Glutamatergic neuron (in vitro differentiated cells): ENCODE measurements around the gene FAM120AOS. TPM values are rescaled to one million over a fixed set of nuclear protein-coding genes. Genes with fewer than 3 reads are reported as not detected.

Experiments used
- DNase-seq: peaks from one replicate; pipeline ENCODE4 v3.0.0; 2022
- H3K27ac Mint-ChIP-seq: one replicate; pipeline ENCODE4 v1.8.0; 2020; ENCODE audit warnings: mild to moderate bottlenecking, mixed read lengths, inconsistent platforms; ENCODE audit not compliant: unreplicated experiment
- H3K27me3 Mint-ChIP-seq: one replicate; pipeline ENCODE4 v1.8.0; 2020; ENCODE audit warnings: mild to moderate bottlenecking, moderate library complexity, mixed read lengths, inconsistent platforms; ENCODE audit not compliant: unreplicated experiment
- H3K36me3 Mint-ChIP-seq: one replicate; pipeline ENCODE4 v1.8.0; 2020; ENCODE audit warnings: mild to moderate bottlenecking, mixed read lengths, inconsistent platforms; ENCODE audit not compliant: unreplicated experiment
- H3K4me1 Mint-ChIP-seq: one replicate; pipeline ENCODE4 v1.8.0; 2020; ENCODE audit warnings: mild to moderate bottlenecking, low read depth, mixed read lengths, inconsistent platforms; ENCODE audit not compliant: unreplicated experiment
- H3K4me3 Mint-ChIP-seq: one replicate; pipeline ENCODE4 v1.8.0; 2020; ENCODE audit warnings: mild to moderate bottlenecking, mixed read lengths, inconsistent platforms; ENCODE audit not compliant: unreplicated experiment
- H3K9me3 Mint-ChIP-seq: one replicate; pipeline ENCODE4 v1.8.0; 2020; ENCODE audit warnings: mild to moderate bottlenecking, moderate library complexity, mixed read lengths, inconsistent platforms; ENCODE audit not compliant: unreplicated experiment
- CTCF ChIP-seq: fragments of 200-600 bp; sonication (generic); IDR thresholded peaks from one replicate; pipeline ENCODE4 v1.5.0; 2021; ENCODE audit not compliant: partially characterized antibody, unreplicated experiment
- total RNA-seq: library from RNA; stranded (reverse); fragmentation: NEBNext Ultra II Directional; extraction: Animal tissue kit (Norgen Biotek cat#: 25700); gene quantifications from one replicate; pipeline ENCODE4 v1.2.1, GENCODE V29; 2021; ENCODE audit not compliant: unreplicated experiment

Gene FAM120AOS
- total RNA-seq, 1 donor from 2014 or later, result 24.2 TPM

DNA sequence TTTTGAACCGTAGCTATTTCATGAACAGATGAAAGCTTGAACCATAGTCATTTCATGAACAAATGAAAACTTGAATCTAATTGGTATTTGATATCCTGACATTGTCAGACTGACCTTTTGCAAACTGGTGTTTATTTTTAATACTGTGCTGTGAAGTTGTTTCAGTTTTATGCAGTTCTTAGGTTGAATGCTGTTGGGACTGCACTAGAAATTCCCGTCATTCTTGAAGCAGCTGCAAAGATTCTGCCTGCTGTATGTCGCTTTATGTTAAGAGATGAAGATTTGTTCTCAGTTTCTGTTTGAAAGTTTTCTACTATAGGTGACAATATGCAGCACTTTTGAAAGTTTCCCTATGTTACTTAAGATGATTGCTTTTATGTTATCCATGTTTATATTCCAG, 22.5 kb upstream of the FAM120AOS start:
- peaks cover 9% of the 10 kb centered on the region for H3K4me1 Mint-ChIP-seq
- no peak for TF ChIP-seq CTCF
- no peaks in the 10 kb centered on the region for H3K27me3 Mint-ChIP-seq
- H3K36me3 Mint-ChIP-seq, result no peaks in the 10 kb centered on the region
- H3K4me3 Mint-ChIP-seq, result no peak overlapping the region
- H3K9me3 Mint-ChIP-seq, result no peaks in the 10 kb centered on the region
- H3K27ac Mint-ChIP-seq, result no peak overlapping the region
- no peak for DNase-seq

DNA sequence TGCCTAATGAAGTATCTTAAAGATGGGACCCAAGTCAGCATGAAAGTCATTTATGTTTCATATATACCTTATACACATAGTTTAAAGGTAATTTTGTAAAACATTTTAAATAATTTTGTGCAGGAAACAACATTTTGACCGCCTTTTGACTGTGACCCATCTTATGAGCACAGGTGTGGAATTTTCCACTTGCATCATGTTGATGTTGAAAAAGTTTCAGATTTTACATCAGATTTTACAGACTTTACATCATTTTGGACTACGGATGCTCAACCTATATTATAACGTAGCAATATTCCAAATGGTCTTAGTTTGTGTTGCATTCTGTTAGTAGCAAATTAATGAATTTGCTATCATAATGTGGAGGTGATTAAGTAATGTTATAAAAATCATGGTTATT, 21.7 kb upstream of the FAM120AOS start:
- no peaks in the 10 kb centered on the region for H3K9me3 Mint-ChIP-seq
- no peak for TF ChIP-seq CTCF
- peaks cover 7% of the 10 kb centered on the region for H3K4me1 Mint-ChIP-seq
- no peak overlapping the region for H3K4me3 Mint-ChIP-seq
- H3K27me3 Mint-ChIP-seq, result no peaks in the 10 kb centered on the region
- no peak for DNase-seq
- no peak overlapping the region for H3K27ac Mint-ChIP-seq
- no peaks in the 10 kb centered on the region for H3K36me3 Mint-ChIP-seq

- Mint-ChIP-seq H3K27me3 (no peaks in the 10 kb centered on the region), H3K27ac (no peak overlapping the region), H3K36me3 (no peaks in the 10 kb centered on the region), H3K9me3 (no peaks in the 10 kb centered on the region), H3K4me3 (no peak overlapping the region), H3K4me1 (peaks cover 9% of the 10 kb centered on the region)
- TF ChIP-seq CTCF, result no peak
- no peak for DNase-seq
Observed at GRCh38 chr9:93473411-93473810, 20.0 kb upstream of the FAM120AOS start.

DNA sequence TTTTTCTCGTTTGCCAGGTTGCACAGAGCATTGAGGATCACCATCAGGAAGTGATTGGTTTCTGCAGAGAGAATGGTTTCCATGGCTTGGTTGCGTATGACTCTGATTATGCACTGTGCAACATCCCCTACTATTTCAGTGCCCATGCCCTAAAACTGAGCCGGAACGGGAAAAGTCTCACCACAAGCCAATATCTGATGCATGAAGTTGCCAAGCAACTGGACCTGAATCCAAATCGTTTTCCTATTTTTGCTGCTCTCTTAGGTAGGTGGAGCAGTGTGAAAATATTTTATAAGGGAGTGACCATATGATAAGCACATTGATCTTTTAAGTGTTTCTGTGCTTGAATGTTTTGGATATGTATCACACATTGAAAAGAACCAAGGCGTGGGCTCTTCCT, 17.7 kb upstream of the FAM120AOS start:
- H3K27me3 Mint-ChIP-seq, result no peaks in the 10 kb centered on the region
- H3K27ac Mint-ChIP-seq, result no peak overlapping the region
- no peak for TF ChIP-seq CTCF
- peaks cover 9% of the 10 kb centered on the region for H3K4me1 Mint-ChIP-seq
- H3K36me3 Mint-ChIP-seq, result no peaks in the 10 kb centered on the region
- H3K4me3 Mint-ChIP-seq, result no peak overlapping the region
- H3K9me3 Mint-ChIP-seq, result no peaks in the 10 kb centered on the region
- no peak for DNase-seq

DNA sequence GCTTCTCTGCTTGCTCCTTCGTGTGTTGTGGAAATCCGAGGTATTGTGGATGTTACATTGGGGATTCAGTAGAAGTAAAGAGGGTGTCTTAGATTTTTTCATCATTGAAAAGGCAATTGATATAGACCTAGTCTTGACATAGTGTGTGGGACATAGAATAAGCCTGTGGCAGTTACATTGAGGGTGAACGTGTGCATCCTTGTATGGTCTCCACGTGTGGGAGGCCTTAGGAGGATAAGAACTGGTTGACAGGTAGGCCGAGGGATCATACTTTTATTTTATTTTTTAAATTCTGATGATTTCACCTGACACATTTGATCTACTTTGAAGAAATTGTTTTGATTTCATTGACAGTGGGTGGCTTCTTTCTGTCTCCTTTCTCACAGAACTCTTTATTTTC, 17.0 kb upstream of the FAM120AOS start:
- Mint-ChIP-seq H3K27ac (peak overlapping the region; percentile 4), H3K36me3 (no peaks in the 10 kb centered on the region), H3K4me3 (no peak overlapping the region)

More for the DNA sequence above, 17.0 kb upstream of the FAM120AOS start:
- no peaks in the 10 kb centered on the region for H3K9me3 Mint-ChIP-seq
- no peak for DNase-seq
- peaks cover 7% of the 10 kb centered on the region for H3K4me1 Mint-ChIP-seq
- no peak for TF ChIP-seq CTCF
- H3K27me3 Mint-ChIP-seq, result no peaks in the 10 kb centered on the region
